ENCODE data around the gene GCA. TPM values are rescaled to one million over a fixed set of nuclear protein-coding genes. Genes with fewer than 3 reads are reported as not detected.

GCA gene
- total and polyA plus RNA-seq, 2 of the 8 experiments (the other 6 are each of a cell fraction or from before 2014, with no cell fraction given) = 37.4 to 42.0 TPM

- H3K23me2 ChIP-seq (ENCODE audit: low read depth, low read length) = no peaks in the 10 kb centered on the region
- no peak overlapping the region for H3K4me2 ChIP-seq (ENCODE audit: insufficient read depth in 1 of 2, low read depth in 2 of 2, low read length in 2 of 2)
- H3K18ac ChIP-seq (ENCODE audit: extremely low read depth, low read length) = no peak overlapping the region
- H2BK20ac ChIP-seq (ENCODE audit: low read length) = no peak overlapping the region
- ChIA-PET POLR2A (ENCODE audit: partially characterized antibody) (no interaction called here), CTCF (ENCODE audit: partially characterized antibody) (interaction anchor here (1.4 kb wide), 1 partner anchor 10 kb away, joined by 3 read pairs; no protein-coding TSS in a partner anchor)
- no peak overlapping the region for H3K27ac ChIP-seq (ENCODE audit: low read depth, low read length)
- no peaks in the 10 kb centered on the region for H3K27me3 ChIP-seq (replicated peaks in 1 of 4; ENCODE audit: control insufficient read depth in 3 of 4, extremely low read depth in 1 of 4, insufficient read depth in 3 of 4, low read length in 3 of 4)
- H2BK12ac ChIP-seq (ENCODE audit: low read depth, low read length) = no peak overlapping the region
- H3K9me3 ChIP-seq (ENCODE audit: insufficient read depth in 2 of 2, low read depth in 1 of 2, low read length in 1 of 2) = no peaks in the 10 kb centered on the region
- TF ChIP-seq CHD1 (IDR thresholded peaks at IDR 0.05; ENCODE audit: low read depth, low read length) = no peak
- TF ChIP-seq ATF3 (IDR thresholded peaks at IDR 0.05; ENCODE audit: insufficient read depth, low read depth, low read length) = no peak
- no peak for TF ChIP-seq CBX5 (IDR thresholded peaks at IDR 0.05; ENCODE audit: low read depth, low read length)
- TF ChIP-seq, protein P1, sequence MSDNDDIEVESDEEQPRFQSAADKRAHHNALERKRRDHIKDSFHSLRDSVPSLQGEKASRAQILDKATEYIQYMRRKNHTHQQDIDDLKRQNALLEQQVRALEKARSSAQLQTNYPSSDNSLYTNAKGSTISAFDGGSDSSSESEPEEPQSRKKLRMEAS (IDR thresholded peaks at IDR 0.05) = no peak
- H4K91ac ChIP-seq (replicated peaks; ENCODE audit: insufficient read length, low read length) = no peak overlapping the region
- H3K56ac ChIP-seq (replicated peaks; ENCODE audit: insufficient read length, low read depth, low read length) = no peak overlapping the region
- no peak overlapping the region for H3K4me3 ChIP-seq (ENCODE audit: extremely low read depth in 1 of 4, insufficient read depth in 2 of 4, low read depth in 3 of 4, low read length in 4 of 4)
- no peak overlapping the region for H2AFZ ChIP-seq (ENCODE audit: low read length)
- DNase-seq (ENCODE audit: low read depth in 1 of 2, low spot score in 2 of 2) = no peak
- no peak overlapping the region for H3K14ac ChIP-seq (ENCODE audit: insufficient read length)
- no peak for FAIRE-seq
- no peaks in the 10 kb centered on the region for H3K79me2 ChIP-seq (ENCODE audit: control insufficient read depth in 1 of 2, insufficient read depth in 2 of 2, low read length in 2 of 2)
- H2BK120ac ChIP-seq (replicated peaks; ENCODE audit: low read depth, low read length) = no peak overlapping the region
- no peak overlapping the region for H4K5ac ChIP-seq (ENCODE audit: insufficient read length, low read depth, low read length)
- H2BK5ac ChIP-seq (ENCODE audit: low read depth, low read length) = no peak overlapping the region
- H3K4me1 ChIP-seq (replicated peaks in 1 of 4; ENCODE audit: control insufficient read depth in 3 of 4, insufficient read depth in 4 of 4, low read length in 3 of 4) = no peaks in the 10 kb centered on the region
- no peak overlapping the region for H3K9ac ChIP-seq (replicated peaks in 1 of 4; ENCODE audit: extremely low read depth in 1 of 4, low read depth in 3 of 4, low read length in 3 of 4)
- no peak overlapping the region for H2AK5ac ChIP-seq (ENCODE audit: low read depth, low read length)
- no peak overlapping the region for H3K4ac ChIP-seq (replicated peaks; ENCODE audit: insufficient read length, low read depth, low read length)
- H2BK15ac ChIP-seq (ENCODE audit: low read length) = no peak overlapping the region
- H3K79me1 ChIP-seq (ENCODE audit: low read depth, low read length) = no peaks in the 10 kb centered on the region
- WGBS, 2 experiments (ENCODE audit: extremely low coverage in 1 of 2, insufficient coverage in 1 of 2, insufficient read length in 1 of 2, insufficient replicate concordance in 2 of 2, low coverage in 1 of 2, low lambda C conversion rate in 2 of 2, missing lambda C conversion rate in 1 of 2) = 89% methylated on average over 3 of the region's 3 CpGs; no CpG with 5 or more reads in 1 of the 2 experiments
- no peak overlapping the region for H3K23ac ChIP-seq (ENCODE audit: insufficient read length)
- H4K8ac ChIP-seq (ENCODE audit: extremely low read depth, insufficient read depth, low read length) = no peak overlapping the region
- no peaks in the 10 kb centered on the region for H3K36me3 ChIP-seq (ENCODE audit: control insufficient read depth in 2 of 4, insufficient read depth in 4 of 4, low read length in 3 of 4)
- H4K20me1 ChIP-seq (replicated peaks in 1 of 2; ENCODE audit: control insufficient read depth in 1 of 2, insufficient read depth in 2 of 2, low read length in 2 of 2) = no peaks in the 10 kb centered on the region
Observed at GRCh38 chr2:162370931-162371330, 27.0 kb downstream of the GCA start.

Measured in H1 (cell line).